Loucy (cell line): ENCODE data around the gene EDN3.

Source experiments
- H2AFZ ChIP-seq: fragments of 200-600 bp; sonication (generic); 2 replicates; pipeline ENCODE4 v1.6.0; 2016; ENCODE audit warnings: antibody characterized with exemption, mild to moderate bottlenecking, low read length, moderate library complexity
- H3F3A ChIP-seq: fragments of 200-600 bp; 2 replicates; pipeline ENCODE4 v1.6.0; 2016; ENCODE audit warnings: antibody characterized with exemption, low read depth, mild to moderate bottlenecking
- H3K27me3 ChIP-seq: fragments of 200-600 bp; sonication (generic); 2 replicates; pipeline ENCODE4 v1.6.1; 2014; ENCODE audit warnings: low read length, mild to moderate bottlenecking; ENCODE audit not compliant: insufficient read depth, poor library complexity, severe bottlenecking
- H3K36me3 ChIP-seq: fragments of 200-600 bp; sonication (generic); 2 replicates; pipeline ENCODE4 v1.6.1; 2016; ENCODE audit warnings: low read length; ENCODE audit not compliant: insufficient read depth
- H3K4me1 ChIP-seq: fragments of 200-600 bp; sonication (generic); 2 replicates; pipeline ENCODE4 v1.5.1; 2014; ENCODE audit warnings: low read length, mild to moderate bottlenecking; ENCODE audit not compliant: insufficient read depth, poor library complexity, severe bottlenecking
- H3K4me2 ChIP-seq: fragments of 200-600 bp; sonication (generic); 2 replicates; pipeline ENCODE4 v1.6.0; 2014; ENCODE audit warnings: antibody characterized with exemption, low read length, low read depth, mild to moderate bottlenecking; ENCODE audit not compliant: poor library complexity, severe bottlenecking
- H3K4me3 ChIP-seq: fragments of 200-600 bp; sonication (generic); 2 replicates; pipeline ENCODE4 v1.5.1; 2014; ENCODE audit warnings: low read length, mild to moderate bottlenecking, mixed read lengths; ENCODE audit not compliant: poor library complexity, severe bottlenecking
- H3K79me2 ChIP-seq: fragments of 200-600 bp; sonication (generic); 2 replicates; pipeline ENCODE4 v1.6.1; 2014; ENCODE audit warnings: low read length; ENCODE audit not compliant: insufficient read depth
- H3K9ac ChIP-seq: fragments of 200-600 bp; sonication (generic); 2 replicates; pipeline ENCODE4 v1.6.0; 2014; ENCODE audit warnings: mild to moderate bottlenecking, low read depth, low read length, moderate library complexity; ENCODE audit not compliant: poor library complexity, severe bottlenecking
- H3K9me2 ChIP-seq: fragments of 200-600 bp; sonication (generic); replicated peaks from 2 replicates; pipeline ENCODE4 v1.6.1; 2016; ENCODE audit warnings: low read depth, low read length, mixed read lengths
- H3K9me3 ChIP-seq: fragments of 200-600 bp; sonication (generic); 2 replicates; pipeline ENCODE4 v1.6.1; 2014; ENCODE audit warnings: mild to moderate bottlenecking, antibody characterized with exemption, low read length, low read depth; ENCODE audit not compliant: insufficient read depth
- H4K20me1 ChIP-seq: fragments of 200-600 bp; sonication (generic); 2 replicates; pipeline ENCODE4 v1.6.0; 2014; ENCODE audit warnings: antibody characterized with exemption, low read length, mild to moderate bottlenecking; ENCODE audit not compliant: insufficient read depth, poor library complexity, severe bottlenecking
- CTCF ChIP-seq: fragments of 200-600 bp; sonication (generic); conservative IDR thresholded peaks from 2 replicates; pipeline ENCODE4 v1.5.1; 2014; ENCODE audit warnings: mild to moderate bottlenecking, antibody characterized with exemption, low read length
- EZH2phosphoT487 ChIP-seq: fragments of 200-600 bp; IDR thresholded peaks from 2 replicates; pipeline ENCODE4 v1.6.1; 2018; ENCODE audit warnings: antibody characterized with exemption, mild to moderate bottlenecking, moderate library complexity, borderline replicate concordance

Gene EDN3

GRCh38 chr20:59359906-59360725, 59.7 kb downstream of the EDN3 start:
- TF ChIP-seq EZH2phosphoT487 = no peak
- no peak for TF ChIP-seq CTCF
- H3K36me3 ChIP-seq = no peaks in the 10 kb centered on the region
- H2AFZ ChIP-seq = no peak overlapping the region
- H3K4me1 ChIP-seq = no peaks in the 10 kb centered on the region
- no peaks in the 10 kb centered on the region for H3K9me3 ChIP-seq
- H3K9ac ChIP-seq = no peak overlapping the region
- H3F3A ChIP-seq = no peaks in the 10 kb centered on the region
- H3K9me2 ChIP-seq = no peaks in the 10 kb centered on the region
- H3K27me3 ChIP-seq = no peaks in the 10 kb centered on the region
- H3K4me3 ChIP-seq = no peak overlapping the region
- no peaks in the 10 kb centered on the region for H4K20me1 ChIP-seq
- no peak overlapping the region for H3K4me2 ChIP-seq
- H3K79me2 ChIP-seq = no peaks in the 10 kb centered on the region

- Histone ChIP-seq H3K9me2 (no peaks in the 10 kb centered on the region), H3K79me2 (no peaks in the 10 kb centered on the region), H3K9ac (no peak overlapping the region), H3K27me3 (no peaks in the 10 kb centered on the region), H3K36me3 (no peaks in the 10 kb centered on the region), H3K9me3 (no peaks in the 10 kb centered on the region), H3F3A (no peaks in the 10 kb centered on the region), H4K20me1 (no peaks in the 10 kb centered on the region), H3K4me2 (no peak overlapping the region), H3K4me3 (no peak overlapping the region), H2AFZ (no peak overlapping the region), H3K4me1 (no peaks in the 10 kb centered on the region)
- TF ChIP-seq CTCF = no peak
- no peak for TF ChIP-seq EZH2phosphoT487
Measured at GRCh38 chr20:59360934-59361333, 60.5 kb downstream of the EDN3 start.

GRCh38 chr20:59361411-59361810, 61.0 kb downstream of the EDN3 start:
- Histone ChIP-seq H3K27me3 (no peaks in the 10 kb centered on the region), H3K4me3 (no peak overlapping the region)

More at GRCh38 chr20:59361411-59361810, 61.0 kb downstream of the EDN3 start:
- no peaks in the 10 kb centered on the region for H3K36me3 ChIP-seq
- H3K9ac ChIP-seq = no peak overlapping the region
- no peaks in the 10 kb centered on the region for H3K9me2 ChIP-seq
- no peaks in the 10 kb centered on the region for H3F3A ChIP-seq
- no peak for TF ChIP-seq CTCF
- no peak for TF ChIP-seq EZH2phosphoT487
- no peak overlapping the region for H2AFZ ChIP-seq
- H3K4me1 ChIP-seq = no peaks in the 10 kb centered on the region
- no peaks in the 10 kb centered on the region for H4K20me1 ChIP-seq
- no peaks in the 10 kb centered on the region for H3K79me2 ChIP-seq
- H3K4me2 ChIP-seq = no peak overlapping the region
- no peaks in the 10 kb centered on the region for H3K9me3 ChIP-seq
